Epidermal melanocyte (primary cell): Measurements from ENCODE around the gene IL13RA2.

Experiments
- DNase-seq: peaks from one replicate; pipeline ENCODE4 v3.0.0; 2011; ENCODE audit warnings: low spot score; ENCODE audit not compliant: insufficient read length

The IL13RA2 gene

GRCh38 chrX:115017455-115017854, at the start of gene IL13RA2:
Gene IL13RA2, minus strand, starts transcription at chrX:115017616. Its CDS starts 347 bp downstream, at chrX:115017269.
- DNase-seq, result no peak

- DNase-seq, result no peak
These were observed 47.9 kb upstream of the IL13RA2 start for GRCh38 chrX:115065304-115065703.

GRCh38 chrX:115060013-115060412, 42.6 kb upstream of the IL13RA2 start:
- DNase-seq, result no peak

- DNase-seq, result no peak
These were observed 40.9 kb upstream of the IL13RA2 start for GRCh38 chrX:115058276-115058675.

- DNase-seq, result no peak
These were observed 37.5 kb upstream of the IL13RA2 start for GRCh38 chrX:115054876-115055275.

GRCh38 chrX:115053223-115053622, 35.8 kb upstream of the IL13RA2 start:
- no peak for DNase-seq

- no peak for DNase-seq
These were observed 30.3 kb upstream of the IL13RA2 start for GRCh38 chrX:115047715-115048114.

- no peak for DNase-seq
These were observed 29.8 kb upstream of the IL13RA2 start for GRCh38 chrX:115047181-115047580.

GRCh38 chrX:115040417-115040816, 23.0 kb upstream of the IL13RA2 start:
- DNase-seq, result no peak

- DNase-seq, result no peak
These were observed 21.0 kb upstream of the IL13RA2 start for GRCh38 chrX:115038406-115038805.

- no peak for DNase-seq
These were observed 18.6 kb upstream of the IL13RA2 start for GRCh38 chrX:115036029-115036428.

- DNase-seq, result no peak
These were observed 14.6 kb upstream of the IL13RA2 start for GRCh38 chrX:115031989-115032388.

- DNase-seq, result no peak
These were observed 13.2 kb upstream of the IL13RA2 start for GRCh38 chrX:115030625-115031024.

GRCh38 chrX:115029869-115030570, 12.6 kb upstream of the IL13RA2 start:
- DNase-seq, result no peak

- no peak for DNase-seq
These were observed 12.0 kb upstream of the IL13RA2 start for GRCh38 chrX:115029440-115029839.

- DNase-seq, result no peak
These were observed 6.4 kb upstream of the IL13RA2 start for GRCh38 chrX:115023811-115024210.

- DNase-seq, result no peak
These were observed 5.7 kb upstream of the IL13RA2 start for GRCh38 chrX:115023139-115023538.

- DNase-seq, result no peak
These were observed 3.7 kb upstream of the IL13RA2 start for GRCh38 chrX:115021121-115021520.

- no peak for DNase-seq
These were observed 1.5 kb upstream of the IL13RA2 start for GRCh38 chrX:115018944-115019343.

GRCh38 chrX:115018040-115018647, 728 bp upstream of the IL13RA2 start:
- DNase-seq, result no peak

- DNase-seq, result no peak
These were observed 3.7 kb downstream of the IL13RA2 start for GRCh38 chrX:115013705-115014104.

GRCh38 chrX:115011428-115011827, 6.0 kb downstream of the IL13RA2 start:
- DNase-seq, result no peak

GRCh38 chrX:114999906-115000305, 17.5 kb downstream of the IL13RA2 start:
- DNase-seq, result no peak
